ENCODE data around the gene HAUS2.
A peak's percentile ranks its signal among the peaks of the same experiment; 100 is the strongest.

Gene HAUS2

GRCh38 chr15:42581272-42581730, 32.7 kb downstream of the HAUS2 start:
- H3K27me3 ChIP-seq (ENCODE audit: control insufficient read depth in 1 of 2, insufficient read depth in 1 of 2, low read length in 2 of 2): no peaks in the 10 kb centered on the region
- peaks cover 6% of the 10 kb centered on the region for H3K4me1 ChIP-seq (ENCODE audit: control insufficient read depth, insufficient read depth, low read depth, low read length)
- H2BK12ac ChIP-seq (ENCODE audit: low read length in 2 of 2): peak overlapping the region in 1 of 2 experiments; percentile 66
- DNase-seq: peak; percentile 85
- H3K36me3 ChIP-seq (ENCODE audit: control insufficient read depth in 1 of 2, insufficient read depth in 2 of 2, low read depth in 1 of 2, low read length in 2 of 2): peaks cover 3 to 7% of the 10 kb centered on the region in 2 experiments
- H3K14ac ChIP-seq (ENCODE audit: low read length in 2 of 2): peak overlapping the region in 1 of 2 experiments; percentile 89
- no peaks in the 10 kb centered on the region for H3K9me3 ChIP-seq (ENCODE audit: control insufficient read depth, low read length)
- H3K79me1 ChIP-seq (replicated peaks; ENCODE audit: low read length, poor library complexity, severe bottlenecking): peaks cover 12% of the 10 kb centered on the region
- H3K4me3 ChIP-seq (ENCODE audit: insufficient read depth in 1 of 2, low read depth in 1 of 2, low read length in 2 of 2): peak overlapping the region; percentile 63 to 77
- H3K18ac ChIP-seq (ENCODE audit: low read depth in 1 of 2, low read length in 2 of 2): peak overlapping the region; percentile 72 to 86
- H3K4ac ChIP-seq (ENCODE audit: low read depth in 1 of 2, low read length in 2 of 2): peak overlapping the region; percentile 80 to 93
- H2BK120ac ChIP-seq (ENCODE audit: low read depth, low read length): peak overlapping the region; percentile 57
- H4K91ac ChIP-seq (ENCODE audit: low read length): peak overlapping the region; percentile 73
- WGBS: 3% methylated on average over 29 of the region's 37 CpGs
- peak overlapping the region; percentile 90 for H3K4me2 ChIP-seq (ENCODE audit: low read length, poor library complexity, severe bottlenecking)
- no peak overlapping the region for H2BK5ac ChIP-seq (ENCODE audit: low read depth, low read length, poor library complexity, severe bottlenecking)
- H4K8ac ChIP-seq (ENCODE audit: low read length): peak overlapping the region; percentile 87
- H2AFZ ChIP-seq (ENCODE audit: low read depth, low read length): peak overlapping the region; percentile 73
- no peak overlapping the region for H2BK15ac ChIP-seq (ENCODE audit: low read depth, poor library complexity, severe bottlenecking)
- no peak overlapping the region for H2AK5ac ChIP-seq (ENCODE audit: low read length, severe bottlenecking)
- no peak overlapping the region for H3K27ac ChIP-seq (ENCODE audit: low read length, poor library complexity, severe bottlenecking)
- peak overlapping the region; percentile 83 for H3K9ac ChIP-seq (ENCODE audit: low read length)
- H3K23ac ChIP-seq (ENCODE audit: low read length in 2 of 2): no peak overlapping the region

- no peak overlapping the region for H2BK12ac ChIP-seq (ENCODE audit: low read length in 2 of 2)
- peaks cover 7% of the 10 kb centered on the region for H3K4me1 ChIP-seq (ENCODE audit: control insufficient read depth, insufficient read depth, low read depth, low read length)
- no peak overlapping the region for H3K4me2 ChIP-seq (ENCODE audit: low read length, poor library complexity, severe bottlenecking)
- H3K14ac ChIP-seq (ENCODE audit: low read length in 2 of 2): no peak overlapping the region
- 94% methylated on average over 8 of the region's 8 CpGs for WGBS
- H4K8ac ChIP-seq (ENCODE audit: low read length): no peak overlapping the region
- no peak overlapping the region for H3K27ac ChIP-seq (ENCODE audit: low read length, poor library complexity, severe bottlenecking)
- H2BK15ac ChIP-seq (ENCODE audit: low read depth, poor library complexity, severe bottlenecking): no peak overlapping the region
- H2BK5ac ChIP-seq (ENCODE audit: low read depth, low read length, poor library complexity, severe bottlenecking): no peak overlapping the region
- H3K9me3 ChIP-seq (ENCODE audit: control insufficient read depth, low read length): no peaks in the 10 kb centered on the region
- H2BK120ac ChIP-seq (ENCODE audit: low read depth, low read length): no peak overlapping the region
- no peak for DNase-seq
- H2AFZ ChIP-seq (ENCODE audit: low read depth, low read length): no peak overlapping the region
- peaks cover 14% of the 10 kb centered on the region for H3K79me1 ChIP-seq (replicated peaks; ENCODE audit: low read length, poor library complexity, severe bottlenecking)
- H2AK5ac ChIP-seq (ENCODE audit: low read length, severe bottlenecking): peak overlapping the region; percentile 57
- peak overlapping the region; percentile 83 for H3K9ac ChIP-seq (ENCODE audit: low read length)
- H3K4me3 ChIP-seq (ENCODE audit: insufficient read depth in 1 of 2, low read depth in 1 of 2, low read length in 2 of 2): no peak overlapping the region
- no peak overlapping the region for H4K91ac ChIP-seq (ENCODE audit: low read length)
- H3K27me3 ChIP-seq (ENCODE audit: control insufficient read depth in 1 of 2, insufficient read depth in 1 of 2, low read length in 2 of 2): no peaks in the 10 kb centered on the region
- H3K36me3 ChIP-seq (ENCODE audit: control insufficient read depth in 1 of 2, insufficient read depth in 2 of 2, low read depth in 1 of 2, low read length in 2 of 2): peaks cover 4 to 10% of the 10 kb centered on the region in 2 experiments
- H3K4ac ChIP-seq (ENCODE audit: low read depth in 1 of 2, low read length in 2 of 2): no peak overlapping the region
- H3K18ac ChIP-seq (ENCODE audit: low read depth in 1 of 2, low read length in 2 of 2): no peak overlapping the region
- no peak overlapping the region for H3K23ac ChIP-seq (ENCODE audit: low read length in 2 of 2)
These were observed 34.1 kb downstream of the HAUS2 start for GRCh38 chr15:42582569-42583375.

- Histone ChIP-seq H2BK12ac (ENCODE audit: low read length in 2 of 2) (no peak overlapping the region), H3K18ac (ENCODE audit: low read depth in 1 of 2, low read length in 2 of 2) (no peak overlapping the region), H2BK15ac (ENCODE audit: low read depth, poor library complexity, severe bottlenecking) (no peak overlapping the region), H3K79me1 (replicated peaks; ENCODE audit: low read length, poor library complexity, severe bottlenecking) (peaks cover 14% of the 10 kb centered on the region), H4K8ac (ENCODE audit: low read length) (no peak overlapping the region), H3K14ac (ENCODE audit: low read length in 2 of 2) (no peak overlapping the region), H3K9me3 (ENCODE audit: control insufficient read depth, low read length) (no peaks in the 10 kb centered on the region), H2AK5ac (ENCODE audit: low read length, severe bottlenecking) (peak overlapping the region; percentile 31), H3K27me3 (ENCODE audit: control insufficient read depth in 1 of 2, insufficient read depth in 1 of 2, low read length in 2 of 2) (no peaks in the 10 kb centered on the region), H3K4ac (ENCODE audit: low read depth in 1 of 2, low read length in 2 of 2) (no peak overlapping the region), H3K4me2 (ENCODE audit: low read length, poor library complexity, severe bottlenecking) (peak overlapping the region; percentile 38), H3K4me1 (ENCODE audit: control insufficient read depth, insufficient read depth, low read depth, low read length) (peaks cover 7% of the 10 kb centered on the region), H3K4me3 (ENCODE audit: insufficient read depth in 1 of 2, low read depth in 1 of 2, low read length in 2 of 2) (no peak overlapping the region), H4K91ac (ENCODE audit: low read length) (no peak overlapping the region), H2BK5ac (ENCODE audit: low read depth, low read length, poor library complexity, severe bottlenecking) (peak overlapping the region; percentile 37), H3K27ac (ENCODE audit: low read length, poor library complexity, severe bottlenecking) (peak overlapping the region; percentile 85), H2BK120ac (ENCODE audit: low read depth, low read length) (no peak overlapping the region), H3K9ac (ENCODE audit: low read length) (no peak overlapping the region), H3K23ac (ENCODE audit: low read length in 2 of 2) (no peak overlapping the region), H2AFZ (ENCODE audit: low read depth, low read length) (no peak overlapping the region), H3K36me3 (ENCODE audit: control insufficient read depth in 1 of 2, insufficient read depth in 2 of 2, low read depth in 1 of 2, low read length in 2 of 2) (peaks cover 4 to 10% of the 10 kb centered on the region in 2 experiments)
- WGBS: 69% methylated on average over 4 of the region's 4 CpGs
- DNase-seq: no peak
These were observed 35.6 kb downstream of the HAUS2 start for GRCh38 chr15:42584031-42584765.

- H3K18ac ChIP-seq (ENCODE audit: low read depth in 1 of 2, low read length in 2 of 2): no peak overlapping the region
- no peak overlapping the region for H2BK120ac ChIP-seq (ENCODE audit: low read depth, low read length)
- H3K79me1 ChIP-seq (replicated peaks; ENCODE audit: low read length, poor library complexity, severe bottlenecking): peaks cover 20% of the 10 kb centered on the region
- H2AFZ ChIP-seq (ENCODE audit: low read depth, low read length): no peak overlapping the region
- no peak for DNase-seq
- no peak overlapping the region for H4K91ac ChIP-seq (ENCODE audit: low read length)
- no peak overlapping the region for H3K14ac ChIP-seq (ENCODE audit: low read length in 2 of 2)
- WGBS: 96% methylated on average over 5 of the region's 5 CpGs
- peaks cover 6 to 8% of the 10 kb centered on the region in 2 experiments for H3K36me3 ChIP-seq (ENCODE audit: control insufficient read depth in 1 of 2, insufficient read depth in 2 of 2, low read depth in 1 of 2, low read length in 2 of 2)
- H3K4me3 ChIP-seq (ENCODE audit: insufficient read depth in 1 of 2, low read depth in 1 of 2, low read length in 2 of 2): no peak overlapping the region
- H2BK12ac ChIP-seq (ENCODE audit: low read length in 2 of 2): no peak overlapping the region
- no peaks in the 10 kb centered on the region for H3K9me3 ChIP-seq (ENCODE audit: control insufficient read depth, low read length)
- H2AK5ac ChIP-seq (ENCODE audit: low read length, severe bottlenecking): no peak overlapping the region
- H3K9ac ChIP-seq (ENCODE audit: low read length): no peak overlapping the region
- no peak overlapping the region for H3K4ac ChIP-seq (ENCODE audit: low read depth in 1 of 2, low read length in 2 of 2)
- no peak overlapping the region for H3K23ac ChIP-seq (ENCODE audit: low read length in 2 of 2)
- H3K27me3 ChIP-seq (ENCODE audit: control insufficient read depth in 1 of 2, insufficient read depth in 1 of 2, low read length in 2 of 2): no peaks in the 10 kb centered on the region
- no peak overlapping the region for H2BK5ac ChIP-seq (ENCODE audit: low read depth, low read length, poor library complexity, severe bottlenecking)
- H2BK15ac ChIP-seq (ENCODE audit: low read depth, poor library complexity, severe bottlenecking): no peak overlapping the region
- no peak overlapping the region for H4K8ac ChIP-seq (ENCODE audit: low read length)
- H3K27ac ChIP-seq (ENCODE audit: low read length, poor library complexity, severe bottlenecking): no peak overlapping the region
- peaks cover 2% of the 10 kb centered on the region for H3K4me1 ChIP-seq (ENCODE audit: control insufficient read depth, insufficient read depth, low read depth, low read length)
- no peak overlapping the region for H3K4me2 ChIP-seq (ENCODE audit: low read length, poor library complexity, severe bottlenecking)
These were observed 42.1 kb downstream of the HAUS2 start for GRCh38 chr15:42590619-42591237.

All from mesenchymal stem cell (in vitro differentiated cells and primary cell).